Progenitor cell of endocrine pancreas (in vitro differentiated cells): ENCODE data around the gene CERCAM. TPM values are rescaled to one million over a fixed set of nuclear protein-coding genes. Genes with fewer than 3 reads are reported as not detected.
"Not testable (repeated sequence)": the region's sequence is repeated elsewhere in the genome, so short reads cannot be mapped to it uniquely, and the experiment has no call there.

Experiments used
- DNase-seq: peaks from one replicate; pipeline ENCODE4 v3.0.0; 2021; ENCODE audit warnings: low spot score; ENCODE audit not compliant: unreplicated experiment
- H3K27ac Mint-ChIP-seq: 2 replicates; pipeline ENCODE4 v1.8.0; 2021; ENCODE audit warnings: mild to moderate bottlenecking, moderate library complexity, mixed read lengths
- H3K27me3 Mint-ChIP-seq: 2 replicates; pipeline ENCODE4 v1.8.0; 2021; ENCODE audit warnings: mixed read lengths
- H3K36me3 Mint-ChIP-seq: 2 replicates; pipeline ENCODE4 v1.8.0; 2022; ENCODE audit warnings: mixed read lengths; ENCODE audit not compliant: insufficient read depth
- H3K4me1 Mint-ChIP-seq: 2 replicates; pipeline ENCODE4 v1.8.0; 2021; ENCODE audit warnings: low read depth, mixed read lengths
- H3K4me3 Mint-ChIP-seq: 2 replicates; pipeline ENCODE4 v1.8.0; 2021; ENCODE audit warnings: low read depth, mild to moderate bottlenecking, moderate library complexity, mixed read lengths
- H3K9me3 Mint-ChIP-seq: 2 replicates; pipeline ENCODE4 v1.8.0; 2021; ENCODE audit warnings: low read depth, mixed read lengths
- total RNA-seq: library from RNA; stranded (reverse); gene quantifications from 2 replicates; pipeline ENCODE4 v1.2.1, GENCODE V29; 2021
- TF ChIP-seq, protein P1 (sequence below): fragments of 200-600 bp; sonication (generic); IDR thresholded peaks from one replicate; pipeline ENCODE4 v1.5.0; 2021; ENCODE audit warnings: antibody characterized with exemption, mild to moderate bottlenecking; ENCODE audit not compliant: unreplicated experiment

Gene CERCAM
- total RNA-seq, 1 donor from 2014 or later: 19.6 TPM

DNA sequence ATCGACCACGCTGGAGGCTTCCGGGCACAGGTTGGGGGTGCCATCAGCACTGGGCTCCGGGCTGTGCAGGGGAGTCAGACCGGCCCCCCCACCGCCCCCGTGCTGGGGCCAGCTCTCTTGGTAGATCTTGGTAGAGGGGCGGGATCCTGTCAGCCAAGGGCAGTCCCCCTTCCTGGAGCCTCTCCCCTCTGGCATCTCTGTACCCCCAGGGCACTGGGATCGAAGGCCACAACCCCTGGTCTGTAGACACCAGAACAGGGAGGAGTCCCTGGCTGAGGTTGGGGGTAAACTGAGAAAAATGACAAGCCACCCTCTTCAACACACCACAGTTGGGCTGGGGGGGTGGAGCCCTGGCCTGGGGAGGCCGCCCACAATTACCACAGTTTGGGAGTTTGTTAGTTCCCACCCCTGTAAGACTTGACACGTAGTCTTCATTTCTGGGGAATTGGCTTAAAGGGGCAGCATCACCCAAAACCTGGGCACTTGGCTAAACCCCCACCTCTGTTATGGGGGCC is 882 bp downstream of the CERCAM start:
- Mint-ChIP-seq H3K27me3 (peaks cover 14% of the 10 kb centered on the region), H3K4me3 (peak overlapping the region; percentile 69), H3K36me3 (no peaks in the 10 kb centered on the region), H3K4me1 (peaks cover 2% of the 10 kb centered on the region), H3K27ac (no peak overlapping the region), H3K9me3 (no peaks in the 10 kb centered on the region)
- TF ChIP-seq, protein P1, sequence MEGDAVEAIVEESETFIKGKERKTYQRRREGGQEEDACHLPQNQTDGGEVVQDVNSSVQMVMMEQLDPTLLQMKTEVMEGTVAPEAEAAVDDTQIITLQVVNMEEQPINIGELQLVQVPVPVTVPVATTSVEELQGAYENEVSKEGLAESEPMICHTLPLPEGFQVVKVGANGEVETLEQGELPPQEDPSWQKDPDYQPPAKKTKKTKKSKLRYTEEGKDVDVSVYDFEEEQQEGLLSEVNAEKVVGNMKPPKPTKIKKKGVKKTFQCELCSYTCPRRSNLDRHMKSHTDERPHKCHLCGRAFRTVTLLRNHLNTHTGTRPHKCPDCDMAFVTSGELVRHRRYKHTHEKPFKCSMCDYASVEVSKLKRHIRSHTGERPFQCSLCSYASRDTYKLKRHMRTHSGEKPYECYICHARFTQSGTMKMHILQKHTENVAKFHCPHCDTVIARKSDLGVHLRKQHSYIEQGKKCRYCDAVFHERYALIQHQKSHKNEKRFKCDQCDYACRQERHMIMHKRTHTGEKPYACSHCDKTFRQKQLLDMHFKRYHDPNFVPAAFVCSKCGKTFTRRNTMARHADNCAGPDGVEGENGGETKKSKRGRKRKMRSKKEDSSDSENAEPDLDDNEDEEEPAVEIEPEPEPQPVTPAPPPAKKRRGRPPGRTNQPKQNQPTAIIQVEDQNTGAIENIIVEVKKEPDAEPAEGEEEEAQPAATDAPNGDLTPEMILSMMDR: no peak
- no peak for DNase-seq

DNA sequence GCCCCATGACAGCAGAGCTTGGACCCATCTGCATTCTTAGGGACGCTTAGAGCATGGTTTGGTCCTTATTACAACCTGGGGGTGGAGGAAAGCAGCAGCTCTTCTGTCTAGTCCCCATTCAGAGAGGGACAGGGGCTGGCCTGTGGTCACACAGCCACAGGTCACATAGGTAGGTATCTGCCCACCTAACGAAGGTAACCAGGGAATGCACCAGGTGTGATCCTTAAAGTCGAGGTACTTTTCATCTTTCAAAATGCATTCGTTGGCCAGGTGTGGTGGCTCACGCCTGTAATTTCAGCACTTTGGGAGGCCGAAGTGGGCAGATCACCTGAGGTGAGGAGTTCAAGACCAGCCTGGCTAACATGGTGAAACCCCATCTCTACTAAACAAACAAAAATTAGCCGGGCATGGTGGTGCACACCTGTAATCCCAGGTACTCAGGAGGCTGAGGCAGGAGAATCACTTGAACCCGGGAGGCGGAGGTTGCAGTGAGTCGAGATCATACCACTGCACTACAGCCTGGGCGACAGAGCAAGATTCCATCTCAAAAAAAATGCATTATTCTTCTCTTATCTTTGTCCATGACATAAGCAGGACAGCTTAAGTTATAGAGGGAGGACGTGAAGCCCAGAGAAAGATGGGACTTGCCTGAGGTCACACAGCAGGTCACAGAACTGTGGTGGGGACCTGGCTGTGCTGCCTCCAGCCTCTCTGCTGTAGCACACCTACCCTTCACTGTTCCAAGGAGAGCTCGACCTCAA is 1.5 kb downstream of the CERCAM start:
- not testable (repeated sequence) for H3K4me1 Mint-ChIP-seq, H3K9me3 Mint-ChIP-seq, H3K27ac Mint-ChIP-seq, H3K36me3 Mint-ChIP-seq, DNase-seq
- H3K27me3 Mint-ChIP-seq: peaks cover 14% of the 10 kb centered on the region
- peak overlapping the region; percentile 55 for H3K4me3 Mint-ChIP-seq

DNA sequence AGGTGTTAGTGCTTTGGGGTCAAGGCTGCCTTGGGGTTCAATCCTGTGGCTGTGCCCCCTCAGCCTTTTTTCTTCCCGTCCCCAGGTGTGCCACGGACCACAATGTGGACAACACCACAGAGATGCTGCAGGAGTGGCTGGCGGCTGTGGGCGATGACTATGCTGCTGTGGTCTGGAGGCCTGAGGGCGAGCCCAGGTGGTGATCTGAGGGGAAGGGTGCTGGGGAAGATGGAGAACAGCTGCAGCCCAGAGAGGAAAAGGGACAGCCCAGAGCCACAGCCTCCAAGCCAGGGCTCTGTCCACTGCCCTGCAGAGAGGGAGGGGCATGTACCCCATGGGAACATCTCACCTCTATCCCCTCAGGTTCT is 2.1 kb downstream of the CERCAM start:
- Mint-ChIP-seq H3K27me3 (peaks cover 14% of the 10 kb centered on the region), H3K27ac (no peak overlapping the region), H3K9me3 (no peaks in the 10 kb centered on the region), H3K4me1 (no peaks in the 10 kb centered on the region), H3K36me3 (no peaks in the 10 kb centered on the region), H3K4me3 (peak overlapping the region; percentile 55)
- TF ChIP-seq, protein P1: no peak
- no peak for DNase-seq

DNA sequence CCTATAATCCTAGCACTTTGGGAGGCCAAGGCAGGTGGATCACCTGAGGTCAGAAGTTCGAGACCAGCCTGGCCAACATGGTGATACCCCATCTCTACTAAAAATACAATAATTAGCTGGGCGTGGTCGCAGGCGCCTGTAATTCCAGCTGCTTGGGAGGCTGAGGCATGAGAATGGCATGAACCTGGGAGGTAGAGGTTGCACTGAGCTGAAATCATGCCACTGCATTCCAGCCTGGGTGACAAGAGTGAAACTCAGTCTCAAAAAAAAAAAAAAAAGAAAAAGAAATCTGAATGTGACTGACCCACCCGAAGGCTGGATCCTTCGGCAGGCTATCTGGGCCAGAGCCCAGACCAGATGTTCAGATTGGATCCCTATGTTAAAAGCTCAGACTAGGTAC is 2.7 kb downstream of the CERCAM start:
- not testable (repeated sequence) for H3K27ac Mint-ChIP-seq, H3K36me3 Mint-ChIP-seq, H3K4me1 Mint-ChIP-seq, H3K9me3 Mint-ChIP-seq, DNase-seq, H3K4me3 Mint-ChIP-seq
- H3K27me3 Mint-ChIP-seq: peaks cover 14% of the 10 kb centered on the region

DNA sequence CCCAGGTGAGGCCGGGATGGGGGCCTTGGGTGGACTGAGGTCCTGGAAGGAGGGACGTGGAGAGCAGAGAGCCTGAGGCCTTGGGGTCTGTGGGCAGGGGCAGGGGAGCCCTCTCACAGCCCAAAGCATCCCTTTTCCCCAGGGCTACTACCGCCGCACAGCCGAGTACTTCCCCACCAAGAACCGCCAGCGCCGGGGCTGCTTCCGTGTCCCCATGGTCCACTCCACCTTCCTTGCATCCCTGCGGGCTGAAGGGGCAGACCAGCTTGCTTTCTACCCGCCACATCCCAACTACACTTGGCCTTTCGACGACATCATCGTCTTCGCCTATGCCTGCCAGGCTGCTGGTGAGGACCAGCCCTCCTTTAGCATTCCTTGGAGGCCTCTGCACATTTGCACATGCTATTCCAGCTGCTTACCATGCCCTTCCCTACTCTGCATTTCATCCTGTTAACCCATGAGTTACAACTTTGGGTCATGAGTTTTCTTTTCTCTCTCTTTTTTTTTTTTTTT is 3.7 kb downstream of the CERCAM start:
- H3K27me3 Mint-ChIP-seq: peaks cover 7% of the 10 kb centered on the region
- H3K4me3 Mint-ChIP-seq: no peak overlapping the region
- no peaks in the 10 kb centered on the region for H3K36me3 Mint-ChIP-seq
- TF ChIP-seq, protein P1: no peak
- H3K9me3 Mint-ChIP-seq: no peaks in the 10 kb centered on the region
- no peak overlapping the region for H3K27ac Mint-ChIP-seq
- H3K4me1 Mint-ChIP-seq: no peaks in the 10 kb centered on the region
- no peak for DNase-seq

DNA sequence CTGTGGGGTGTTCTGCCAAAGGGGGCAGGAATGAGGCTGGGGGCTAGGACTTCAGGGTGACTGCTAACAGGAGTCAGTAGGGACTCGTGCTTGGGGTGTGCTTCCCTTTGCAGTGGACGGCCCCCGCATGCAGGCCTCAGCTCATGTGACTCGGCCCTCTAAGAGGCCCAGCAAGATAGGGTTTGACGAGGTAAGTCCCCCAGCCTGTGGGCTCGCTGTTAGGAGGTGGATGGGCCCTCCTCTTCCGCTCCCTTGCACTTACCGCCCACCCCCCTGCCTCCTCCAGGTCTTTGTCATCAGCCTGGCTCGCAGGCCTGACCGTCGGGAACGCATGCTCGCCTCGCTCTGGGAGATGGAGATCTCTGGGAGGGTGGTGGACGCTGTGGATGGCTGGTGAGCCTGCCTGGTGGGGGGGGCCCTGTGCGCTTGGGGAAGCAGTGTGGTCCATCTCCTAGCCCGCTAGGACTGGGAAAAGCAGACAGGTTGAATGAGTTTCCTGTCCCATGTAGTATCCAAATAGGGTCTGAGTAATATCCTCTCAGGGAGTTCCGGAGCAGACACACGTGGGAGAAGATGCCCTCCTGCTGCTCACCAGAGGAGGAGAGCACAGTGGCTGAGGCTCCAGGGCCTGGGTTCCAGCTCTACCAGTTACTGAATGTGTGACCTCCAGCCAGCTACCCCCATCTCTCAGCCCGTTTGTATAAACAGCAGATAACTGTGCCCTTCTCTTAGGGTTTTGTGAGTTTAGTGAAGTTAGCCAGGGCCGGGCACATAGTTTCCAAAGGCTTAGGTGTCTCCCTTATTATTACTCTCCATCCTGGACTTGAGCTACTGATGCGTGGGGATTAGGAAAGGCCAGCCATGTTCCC is 8.2 kb downstream of the CERCAM start:
- H3K4me3 Mint-ChIP-seq: no peak overlapping the region
- H3K27ac Mint-ChIP-seq: no peak overlapping the region

More for the DNA sequence above, 8.2 kb downstream of the CERCAM start:
- TF ChIP-seq, protein P1: no peak
- no peaks in the 10 kb centered on the region for H3K27me3 Mint-ChIP-seq
- H3K9me3 Mint-ChIP-seq: no peaks in the 10 kb centered on the region
- H3K36me3 Mint-ChIP-seq: no peaks in the 10 kb centered on the region
- no peaks in the 10 kb centered on the region for H3K4me1 Mint-ChIP-seq
- DNase-seq: no peak
